Gastroesophageal sphincter (tissue), 4 donors: ENCODE results near the gene SLC38A3. TPM values are rescaled to one million over a fixed set of nuclear protein-coding genes. Genes with fewer than 3 reads are reported as not detected.
"Not testable (repeated sequence)": the region's sequence is repeated elsewhere in the genome, so short reads cannot be mapped to it uniquely, and the experiment has no call there.

ENCODE experiments used
- ATAC-seq: fragments of 150-250 bp; one replicate; pipeline ENCODE4 v1.9.1; 2016; ENCODE audit warnings: mild to moderate bottlenecking, moderate library complexity
- H3K27ac ChIP-seq, 4 donors: fragments of 200-600 bp; sonication (generic) in 3 of 4; 1 replicate in 3 of 4; 2 replicates in 1 of 4; pipeline ENCODE4 v1.5.1; 2016 to 2019
- H3K27me3 ChIP-seq: fragments of 200-600 bp; sonication (generic); one replicate; pipeline ENCODE4 v1.5.1; 2019
- H3K36me3 ChIP-seq, 2 donors: fragments of 200-600 bp; sonication (generic); one replicate each; pipeline ENCODE4 v1.5.1; 2019; ENCODE audit warnings: control low read depth in 1 of 2
- H3K4me1 ChIP-seq, 3 donors: fragments of 200-600 bp; sonication (generic); 1 replicate in 2 of 3; 2 replicates in 1 of 3; pipeline ENCODE4 v1.5.1; 2016 to 2019; ENCODE audit warnings: control low read depth in 2 of 3
- H3K4me3 ChIP-seq, 2 donors: fragments of 200-600 bp; sonication (generic); one replicate each; pipeline ENCODE4 v1.5.1; 2019; ENCODE audit warnings: mild to moderate bottlenecking in 1 of 2, moderate library complexity in 1 of 2
- H3K9me3 ChIP-seq, 3 donors: fragments of 200-600 bp; sonication (generic); one replicate each; pipeline ENCODE4 v1.5.1; 2017 to 2019; ENCODE audit warnings: control low read depth in 2 of 3
- CTCF ChIP-seq, 4 experiments: fragments of 200-600 bp in 2 of 4; fragments of 450-650 bp in 2 of 4; sonication (generic) in 1 of 4; IDR thresholded peaks; one replicate each; pipeline ENCODE4 v1.5.1; 2017 to 2019; ENCODE audit warnings: antibody characterized with exemption in 4 of 4, mild to moderate bottlenecking in 2 of 4, moderate library complexity in 2 of 4
- EP300 ChIP-seq: sonication (generic); formaldehyde crosslinking; IDR thresholded peaks from one replicate; pipeline ENCODE4 v1.6.1; 2017; ENCODE audit warnings: antibody characterized with exemption, mild to moderate bottlenecking
- POLR2A ChIP-seq, 2 donors: fragments of 450-650 bp; IDR thresholded peaks; one replicate each; pipeline ENCODE4 v1.6.1; 2017; ENCODE audit warnings: antibody characterized with exemption in 2 of 2, mild to moderate bottlenecking in 2 of 2, moderate library complexity in 1 of 2
- POLR2AphosphoS5 ChIP-seq: sonication (generic); formaldehyde crosslinking; IDR thresholded peaks from one replicate; pipeline ENCODE4 v1.6.1; 2017; ENCODE audit warnings: antibody characterized with exemption
- WGBS, 2 donors: methylation state at CpG; one replicate each; pipeline ENCODE4 v1.1.5; 2018; ENCODE audit warnings: low coverage in 1 of 2; 5-methylcytosine and 5-hydroxymethylcytosine counted together
- total RNA-seq, 4 donors: library from RNA; depleted of rRNA; stranded (reverse); fragments of >200 nt; gene quantifications; one replicate each; pipeline ENCODE4 v1.1.0, GENCODE V29; 2016

The SLC38A3 gene
- total RNA-seq, 4 donors from 2014 or later, result 0.35 TPM; not detected in 2

- Histone ChIP-seq H3K36me3 (peaks cover 0 to 26% of the 10 kb centered on the region in 2 donors), H3K27ac (peak overlapping the region; percentile 83 to 100 (median 96)), H3K27me3 (no peaks in the 10 kb centered on the region), H3K9me3 (peaks cover 0 to 8% (median 0%) of the 10 kb centered on the region in 3 donors), H3K4me3 (no peak overlapping the region), H3K4me1 (peaks cover 3 to 94% (median 42%) of the 10 kb centered on the region in 3 donors)
- ATAC-seq, result no peak
- 14 to 17% methylated on average over 1 of the region's 2 CpGs for WGBS, 2 donors
- no peak for TF ChIP-seq POLR2AphosphoS5
- no peak for TF ChIP-seq POLR2A (IDR thresholded peaks at IDR 0.05)
- TF ChIP-seq CTCF (IDR thresholded peaks at IDR 0.05), result no peak
- TF ChIP-seq EP300, result no peak
Measured at GRCh38 chr3:50261505-50261904, 56.4 kb downstream of the SLC38A3 start.

- peaks cover 0 to 19% of the 10 kb centered on the region in 2 donors for H3K36me3 ChIP-seq
- ATAC-seq, H3K27me3 ChIP-seq, H3K9me3 ChIP-seq, H3K4me3 ChIP-seq: not testable (repeated sequence)
- peaks cover 3 to 94% (median 42%) of the 10 kb centered on the region in 3 donors for H3K4me1 ChIP-seq
- H3K27ac ChIP-seq, result peak overlapping the region in 3 of 4 donors; percentile 95 to 100 (median 98)
- WGBS, 2 donors, result 86 to 90% methylated on average over 2 to 4 of the region's 4 CpGs
Measured at GRCh38 chr3:50262200-50262599, 57.1 kb downstream of the SLC38A3 start.

GRCh38 chr3:50262778-50263177 lies 57.7 kb downstream of the SLC38A3 start:
- peaks cover 3 to 94% (median 42%) of the 10 kb centered on the region in 3 donors for H3K4me1 ChIP-seq
- no peak overlapping the region for H3K4me3 ChIP-seq
- H3K36me3 ChIP-seq, result peaks cover 0 to 13% of the 10 kb centered on the region in 2 donors
- TF ChIP-seq POLR2A (IDR thresholded peaks at IDR 0.05), result no peak
- no peaks in the 10 kb centered on the region for H3K27me3 ChIP-seq
- WGBS, 2 donors, result 40% methylated on average over 1 of the region's 7 CpGs; no CpG with 5 or more reads in 1 of the 2 donors
- no peak for ATAC-seq
- peak overlapping the region in 3 of 4 donors; percentile 95 to 100 (median 98) for H3K27ac ChIP-seq
- H3K9me3 ChIP-seq, result peaks cover 0 to 3% (median 0%) of the 10 kb centered on the region in 3 donors

GRCh38 chr3:50263478-50264382 lies 58.7 kb downstream of the SLC38A3 start:
- Histone ChIP-seq H3K9me3 (no peaks in the 10 kb centered on the region), H3K4me3 (no peak overlapping the region), H3K4me1 (peaks cover 3 to 96% (median 52%) of the 10 kb centered on the region in 3 donors), H3K27me3 (no peaks in the 10 kb centered on the region), H3K36me3 (peaks cover 0 to 3% of the 10 kb centered on the region in 2 donors), H3K27ac (peak overlapping the region; percentile 95 to 100 (median 98))
- WGBS, 2 donors, result 24 to 64% methylated on average over 3 to 4 of the region's 6 CpGs
- no peak for ATAC-seq
- TF ChIP-seq CTCF (IDR thresholded peaks at IDR 0.05), result no peak
- TF ChIP-seq POLR2AphosphoS5, result peak; percentile 19

GRCh38 chr3:50264383-50264963 lies 59.4 kb downstream of the SLC38A3 start:
- H3K27me3 ChIP-seq, result no peaks in the 10 kb centered on the region
- H3K27ac ChIP-seq, result peak overlapping the region; percentile 95 to 100 (median 98)
- no peak overlapping the region for H3K4me3 ChIP-seq
- WGBS, 2 donors, result 27% methylated on average over 2 of the region's 7 CpGs; no CpG with 5 or more reads in 1 of the 2 donors
- TF ChIP-seq POLR2AphosphoS5 (peak; percentile 81), CTCF (IDR thresholded peaks at IDR 0.05) (peak in 2 of 4 experiments; percentile 10 to 13), EP300 (no peak), POLR2A (IDR thresholded peaks at IDR 0.05) (no peak)
- H3K9me3 ChIP-seq, result no peaks in the 10 kb centered on the region
- no peaks in the 10 kb centered on the region for H3K36me3 ChIP-seq
- peaks cover 3 to 96% (median 56%) of the 10 kb centered on the region in 3 donors for H3K4me1 ChIP-seq
- ATAC-seq, result peak; percentile 77
